Measurements from ENCODE around the gene THRA. TPM values are rescaled to one million over a fixed set of nuclear protein-coding genes. Genes with fewer than 3 reads are reported as not detected.

The THRA gene
- polyA plus RNA-seq, 1 of the 3 experiments (the other 2 are of a cell fraction) = 23.1 TPM

DNA sequence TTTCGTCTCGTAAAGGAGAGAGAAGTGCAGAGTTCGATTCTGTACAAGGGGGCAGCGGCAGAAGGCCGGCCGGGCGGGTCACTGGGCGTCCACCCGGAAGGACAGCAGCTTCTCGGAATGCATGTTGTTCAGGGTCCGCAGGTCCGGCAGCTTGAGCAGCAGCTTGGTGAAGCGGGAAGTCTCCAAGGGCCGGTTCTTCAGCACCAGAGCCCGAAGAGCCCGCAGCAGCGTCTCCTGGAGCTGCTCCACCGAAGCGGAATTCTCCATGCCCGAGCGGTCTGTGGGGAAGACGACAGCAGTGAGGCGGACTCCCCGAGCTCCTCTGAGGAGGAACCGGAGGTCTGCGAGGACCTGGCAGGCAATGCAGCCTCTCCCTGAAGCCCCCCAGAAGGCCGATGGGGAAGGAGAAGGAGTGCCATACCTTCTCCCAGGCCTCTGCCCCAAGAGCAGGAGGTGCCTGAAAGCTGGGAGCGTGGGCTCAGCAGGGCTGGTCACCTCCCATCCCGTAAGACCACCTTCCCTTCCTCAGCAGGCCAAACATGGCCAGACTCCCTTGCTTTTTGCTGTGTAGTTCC lies 30.3 kb downstream of the THRA start (continued):
- TF ChIP-seq YY1 (IDR thresholded peaks at IDR 0.05; ENCODE audit: low read depth) (no peak), MXI1 (IDR thresholded peaks at IDR 0.05; ENCODE audit: low read depth, low read length) (no peak), USF1 (IDR thresholded peaks at IDR 0.05; ENCODE audit: borderline replicate concordance, low read depth) (no peak), TAF1 (IDR thresholded peaks at IDR 0.05; ENCODE audit: borderline replicate concordance, low read depth, low read length) (no peak), RXRA (IDR thresholded peaks at IDR 0.05; ENCODE audit: borderline replicate concordance, low read depth) (no peak)
- TF ChIP-seq, protein P1, sequence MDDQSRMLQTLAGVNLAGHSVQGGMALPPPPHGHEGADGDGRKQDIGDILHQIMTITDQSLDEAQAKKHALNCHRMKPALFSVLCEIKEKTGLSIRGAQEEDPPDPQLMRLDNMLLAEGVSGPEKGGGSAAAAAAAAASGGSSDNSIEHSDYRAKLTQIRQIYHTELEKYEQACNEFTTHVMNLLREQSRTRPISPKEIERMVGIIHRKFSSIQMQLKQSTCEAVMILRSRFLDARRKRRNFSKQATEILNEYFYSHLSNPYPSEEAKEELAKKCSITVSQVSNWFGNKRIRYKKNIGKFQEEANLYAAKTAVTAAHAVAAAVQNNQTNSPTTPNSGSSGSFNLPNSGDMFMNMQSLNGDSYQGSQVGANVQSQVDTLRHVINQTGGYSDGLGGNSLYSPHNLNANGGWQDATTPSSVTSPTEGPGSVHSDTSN (IDR thresholded peaks at IDR 0.05) = no peak
- TF ChIP-seq, protein P2, sequence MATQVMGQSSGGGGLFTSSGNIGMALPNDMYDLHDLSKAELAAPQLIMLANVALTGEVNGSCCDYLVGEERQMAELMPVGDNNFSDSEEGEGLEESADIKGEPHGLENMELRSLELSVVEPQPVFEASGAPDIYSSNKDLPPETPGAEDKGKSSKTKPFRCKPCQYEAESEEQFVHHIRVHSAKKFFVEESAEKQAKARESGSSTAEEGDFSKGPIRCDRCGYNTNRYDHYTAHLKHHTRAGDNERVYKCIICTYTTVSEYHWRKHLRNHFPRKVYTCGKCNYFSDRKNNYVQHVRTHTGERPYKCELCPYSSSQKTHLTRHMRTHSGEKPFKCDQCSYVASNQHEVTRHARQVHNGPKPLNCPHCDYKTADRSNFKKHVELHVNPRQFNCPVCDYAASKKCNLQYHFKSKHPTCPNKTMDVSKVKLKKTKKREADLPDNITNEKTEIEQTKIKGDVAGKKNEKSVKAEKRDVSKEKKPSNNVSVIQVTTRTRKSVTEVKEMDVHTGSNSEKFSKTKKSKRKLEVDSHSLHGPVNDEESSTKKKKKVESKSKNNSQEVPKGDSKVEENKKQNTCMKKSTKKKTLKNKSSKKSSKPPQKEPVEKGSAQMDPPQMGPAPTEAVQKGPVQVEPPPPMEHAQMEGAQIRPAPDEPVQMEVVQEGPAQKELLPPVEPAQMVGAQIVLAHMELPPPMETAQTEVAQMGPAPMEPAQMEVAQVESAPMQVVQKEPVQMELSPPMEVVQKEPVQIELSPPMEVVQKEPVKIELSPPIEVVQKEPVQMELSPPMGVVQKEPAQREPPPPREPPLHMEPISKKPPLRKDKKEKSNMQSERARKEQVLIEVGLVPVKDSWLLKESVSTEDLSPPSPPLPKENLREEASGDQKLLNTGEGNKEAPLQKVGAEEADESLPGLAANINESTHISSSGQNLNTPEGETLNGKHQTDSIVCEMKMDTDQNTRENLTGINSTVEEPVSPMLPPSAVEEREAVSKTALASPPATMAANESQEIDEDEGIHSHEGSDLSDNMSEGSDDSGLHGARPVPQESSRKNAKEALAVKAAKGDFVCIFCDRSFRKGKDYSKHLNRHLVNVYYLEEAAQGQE (IDR thresholded peaks at IDR 0.05; ENCODE audit: low read depth, low read length) = no peak

DNA sequence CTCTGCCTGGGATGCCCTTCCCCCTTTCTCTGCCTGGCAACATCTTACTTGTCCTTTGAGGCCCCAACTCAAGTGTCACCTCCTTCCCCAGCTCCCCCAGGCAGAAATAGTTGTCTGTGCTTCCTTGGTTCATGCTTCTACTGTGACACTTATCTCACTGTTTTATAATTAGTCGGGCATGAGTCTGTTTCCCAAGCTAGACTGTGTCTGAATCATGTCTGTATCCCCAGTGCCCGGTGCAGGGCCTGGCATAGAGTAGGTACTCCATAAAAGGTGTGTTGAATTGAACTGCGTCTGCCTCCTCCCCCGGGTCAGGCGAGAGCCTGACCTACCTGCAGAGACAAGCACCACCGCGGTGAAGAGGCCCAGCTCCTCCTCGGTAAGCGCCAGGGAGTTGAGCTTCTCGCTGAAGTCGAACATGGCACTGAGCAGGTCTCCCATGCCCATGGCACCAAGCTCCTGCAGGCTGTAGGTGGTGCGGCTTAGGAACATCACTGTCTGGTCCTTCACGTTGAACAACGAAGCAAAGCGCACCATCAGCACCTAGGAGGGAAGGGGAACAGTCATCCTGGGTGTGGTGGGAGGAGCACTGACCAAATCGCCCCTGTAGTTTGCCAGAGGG lies 30.9 kb downstream of the THRA start:
- H3K36me3 ChIP-seq (replicated peaks in 1 of 2; ENCODE audit: control insufficient read depth in 1 of 2, insufficient read depth in 2 of 2, low read length in 1 of 2) = peaks cover 32 to 36% of the 10 kb centered on the region in 2 experiments
- no peaks in the 10 kb centered on the region for H3K27me3 ChIP-seq (ENCODE audit: insufficient read depth)
- no peak for DNase-seq
- peaks cover 19% of the 10 kb centered on the region for H3K79me2 ChIP-seq (ENCODE audit: insufficient read depth)
- H3K4me1 ChIP-seq (ENCODE audit: control insufficient read depth in 1 of 2, insufficient read depth in 2 of 2, low read depth in 1 of 2, low read length in 1 of 2) = peaks cover 7 to 9% of the 10 kb centered on the region in 2 experiments; a peak in 1 of 4 replicates
- ChIA-PET POLR2A (no interaction called here), CTCF (interaction anchor here (0.9 to 12.5 kb wide), 7 partner anchors 18 to 86 kb away, joined by 3 to 98 read pairs (median 6); no protein-coding TSS in a partner anchor)
- H3K4me2 ChIP-seq = no peak overlapping the region
- no peaks in the 10 kb centered on the region for H3K9me3 ChIP-seq
- H3F3A ChIP-seq (replicated peaks; ENCODE audit: insufficient read depth) = peaks cover 11% of the 10 kb centered on the region
- H2AFZ ChIP-seq (ENCODE audit: low read depth) = no peak overlapping the region
- H3K9me2 ChIP-seq = no peaks in the 10 kb centered on the region
- H3K27ac ChIP-seq (ENCODE audit: low read depth in 2 of 2, low read length in 1 of 2) = no peak overlapping the region
- 0 out of 2 replicates have a peak, but pooled peaks cover 5% of the 10 kb centered on the region for H4K20me1 ChIP-seq (ENCODE audit: insufficient read depth)
- no peak overlapping the region for H3K4me3 ChIP-seq (ENCODE audit: low read depth in 2 of 2, low read length in 1 of 2)
- H3K9ac ChIP-seq = no peak overlapping the region
- 91% methylated on average over 12 of the region's 16 CpGs for WGBS (ENCODE audit: low lambda C conversion rate)
- TF ChIP-seq FOSL2 (IDR thresholded peaks at IDR 0.05; ENCODE audit: borderline replicate concordance, low read depth) (no peak), SIN3A (IDR thresholded peaks at IDR 0.05; ENCODE audit: borderline replicate concordance, low read depth, low read length) (no peak), USF1 (IDR thresholded peaks at IDR 0.05; ENCODE audit: borderline replicate concordance, low read depth) (no peak), MXI1 (IDR thresholded peaks at IDR 0.05; ENCODE audit: low read depth, low read length) (no peak), GATA2 (CRISPR knock-in tag; IDR thresholded peaks at IDR 0.05) (no peak), MEF2A (IDR thresholded peaks at IDR 0.05; ENCODE audit: borderline replicate concordance, low read depth) (no peak), NFIC (IDR thresholded peaks at IDR 0.05; ENCODE audit: borderline replicate concordance) (no peak), TCF12 (IDR thresholded peaks at IDR 0.05) (no peak), RFX5 (IDR thresholded peaks at IDR 0.05; ENCODE audit: low read length) (no peak), YY1 (IDR thresholded peaks at IDR 0.05; ENCODE audit: low read depth) (no peak), NRF1 (IDR thresholded peaks at IDR 0.05; ENCODE audit: low read depth, low read length) (no peak), TEAD4 (IDR thresholded peaks at IDR 0.05; ENCODE audit: borderline replicate concordance, insufficient read depth) (no peak), RXRA (IDR thresholded peaks at IDR 0.05; ENCODE audit: borderline replicate concordance, low read depth) (no peak), RCOR1 (IDR thresholded peaks at IDR 0.05; ENCODE audit: low read length) (no peak)
- TF ChIP-seq, protein P2 (IDR thresholded peaks at IDR 0.05; ENCODE audit: low read depth, low read length) = no peak

Data from SK-N-SH (cell line).